ENCODE results near the gene ELAVL3.

- no peak for TF ChIP-seq CTCF (IDR thresholded peaks at IDR 0.05)
- no peak for TF ChIP-seq POLR2A (IDR thresholded peaks at IDR 0.05)
Observed at GRCh38 chr19:11510444-11510843, 29.6 kb upstream of the ELAVL3 start.

Data from Peyer's patch (tissue), 4 donors.